ENCODE data around the gene LAYN.

LAYN gene

DNA sequence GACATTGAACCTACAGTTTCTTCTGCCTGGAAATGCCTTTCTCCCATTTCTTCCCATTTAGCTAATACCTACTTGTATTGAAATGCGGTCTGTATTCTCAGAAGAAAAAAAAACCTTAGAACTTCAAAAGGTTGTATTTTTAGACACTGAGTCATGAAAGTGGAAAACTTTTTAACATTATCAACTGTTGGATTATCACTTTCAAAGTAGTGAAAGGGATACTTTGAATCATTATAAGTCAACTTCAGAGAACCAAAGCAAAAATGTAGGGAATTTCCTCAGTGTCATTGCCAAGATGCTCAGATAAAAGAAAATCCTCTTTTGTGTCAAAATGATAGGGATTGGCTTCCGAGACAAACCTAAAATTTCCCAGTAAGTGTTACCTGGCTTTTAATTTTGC is 19.4 kb upstream of the LAYN start:
- TF ChIP-seq, protein P1, sequence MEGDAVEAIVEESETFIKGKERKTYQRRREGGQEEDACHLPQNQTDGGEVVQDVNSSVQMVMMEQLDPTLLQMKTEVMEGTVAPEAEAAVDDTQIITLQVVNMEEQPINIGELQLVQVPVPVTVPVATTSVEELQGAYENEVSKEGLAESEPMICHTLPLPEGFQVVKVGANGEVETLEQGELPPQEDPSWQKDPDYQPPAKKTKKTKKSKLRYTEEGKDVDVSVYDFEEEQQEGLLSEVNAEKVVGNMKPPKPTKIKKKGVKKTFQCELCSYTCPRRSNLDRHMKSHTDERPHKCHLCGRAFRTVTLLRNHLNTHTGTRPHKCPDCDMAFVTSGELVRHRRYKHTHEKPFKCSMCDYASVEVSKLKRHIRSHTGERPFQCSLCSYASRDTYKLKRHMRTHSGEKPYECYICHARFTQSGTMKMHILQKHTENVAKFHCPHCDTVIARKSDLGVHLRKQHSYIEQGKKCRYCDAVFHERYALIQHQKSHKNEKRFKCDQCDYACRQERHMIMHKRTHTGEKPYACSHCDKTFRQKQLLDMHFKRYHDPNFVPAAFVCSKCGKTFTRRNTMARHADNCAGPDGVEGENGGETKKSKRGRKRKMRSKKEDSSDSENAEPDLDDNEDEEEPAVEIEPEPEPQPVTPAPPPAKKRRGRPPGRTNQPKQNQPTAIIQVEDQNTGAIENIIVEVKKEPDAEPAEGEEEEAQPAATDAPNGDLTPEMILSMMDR (IDR thresholded peaks at IDR 0.05; ENCODE audit: extremely low read depth, insufficient read depth, missing control alignments), result no peak
- in situ Hi-C loops (cut with MboI; ENCODE audit: low pct_unique_long_range_greater_than_20kb, low sequenced_read_pairs, unreplicated experiment), result no loop called here
- DNase-seq (ENCODE audit: low spot score), result no peak

- TF ChIP-seq, protein P1 (IDR thresholded peaks at IDR 0.05; ENCODE audit: extremely low read depth, insufficient read depth, missing control alignments), result no peak
- in situ Hi-C loops (cut with MboI; ENCODE audit: low pct_unique_long_range_greater_than_20kb, low sequenced_read_pairs, unreplicated experiment), result no loop called here
- no peak for DNase-seq (ENCODE audit: low spot score)
These were observed 18.1 kb upstream of the LAYN start for GRCh38 chr11:111522426-111522825.

GRCh38 chr11:111523343-111523742 is 17.2 kb upstream of the LAYN start:
- in situ Hi-C loops (cut with MboI; ENCODE audit: low pct_unique_long_range_greater_than_20kb, low sequenced_read_pairs, unreplicated experiment), result no loop called here
- TF ChIP-seq, protein P1 (IDR thresholded peaks at IDR 0.05; ENCODE audit: extremely low read depth, insufficient read depth, missing control alignments), result no peak
- DNase-seq (ENCODE audit: low spot score), result no peak

GRCh38 chr11:111524056-111524455 is 16.5 kb upstream of the LAYN start:
- in situ Hi-C loops (cut with MboI; ENCODE audit: low pct_unique_long_range_greater_than_20kb, low sequenced_read_pairs, unreplicated experiment), result no loop called here
- no peak for DNase-seq (ENCODE audit: low spot score)
- TF ChIP-seq, protein P1 (IDR thresholded peaks at IDR 0.05; ENCODE audit: extremely low read depth, insufficient read depth, missing control alignments), result no peak

- TF ChIP-seq, protein P1 (IDR thresholded peaks at IDR 0.05; ENCODE audit: extremely low read depth, insufficient read depth, missing control alignments), result no peak
- in situ Hi-C loops (cut with MboI; ENCODE audit: low pct_unique_long_range_greater_than_20kb, low sequenced_read_pairs, unreplicated experiment), result no loop called here
- no peak for DNase-seq (ENCODE audit: low spot score)
These were observed 15.1 kb upstream of the LAYN start for GRCh38 chr11:111525456-111525855.

GRCh38 chr11:111526501-111526900 is 14.0 kb upstream of the LAYN start:
- in situ Hi-C loops (cut with MboI; ENCODE audit: low pct_unique_long_range_greater_than_20kb, low sequenced_read_pairs, unreplicated experiment), result no loop called here
- DNase-seq (ENCODE audit: low spot score), result peak; percentile 61
- TF ChIP-seq, protein P1 (IDR thresholded peaks at IDR 0.05; ENCODE audit: extremely low read depth, insufficient read depth, missing control alignments), result no peak

GRCh38 chr11:111527279-111527678 is 13.2 kb upstream of the LAYN start:
- in situ Hi-C loops (cut with MboI; ENCODE audit: low pct_unique_long_range_greater_than_20kb, low sequenced_read_pairs, unreplicated experiment), result no loop called here
- no peak for DNase-seq (ENCODE audit: low spot score)
- TF ChIP-seq, protein P1 (IDR thresholded peaks at IDR 0.05; ENCODE audit: extremely low read depth, insufficient read depth, missing control alignments), result no peak
